COR-L47 (cell line): ENCODE measurements around the gene GPR25.
"Not testable (repeated sequence)": the region's sequence is repeated elsewhere in the genome, so short reads cannot be mapped to it uniquely, and the experiment has no call there.

ENCODE experiments used
- DNase-seq: peaks from one replicate; lab custom pipeline; 2025; lab: John Stamatoyannopoulos, UW

The GPR25 gene

DNA sequence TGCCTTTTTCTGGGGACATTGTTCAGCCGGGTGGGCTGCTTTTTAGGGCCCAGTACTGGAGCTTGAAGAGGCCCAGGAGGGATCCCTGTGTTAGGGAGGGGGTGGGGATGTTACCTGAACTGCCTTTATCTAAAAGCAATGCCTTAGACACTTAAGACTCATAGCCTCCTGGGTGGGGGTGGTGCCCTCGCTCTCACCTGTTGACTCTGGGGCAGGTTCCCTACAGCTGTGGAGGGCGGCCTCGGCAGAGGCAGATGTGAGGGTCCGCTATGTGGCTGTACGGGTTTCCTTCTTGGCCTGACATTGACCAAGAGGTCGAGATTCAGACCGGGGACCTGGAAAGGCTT, 22.6 kb downstream of the GPR25 start:
- DNase-seq: no peak

DNA sequence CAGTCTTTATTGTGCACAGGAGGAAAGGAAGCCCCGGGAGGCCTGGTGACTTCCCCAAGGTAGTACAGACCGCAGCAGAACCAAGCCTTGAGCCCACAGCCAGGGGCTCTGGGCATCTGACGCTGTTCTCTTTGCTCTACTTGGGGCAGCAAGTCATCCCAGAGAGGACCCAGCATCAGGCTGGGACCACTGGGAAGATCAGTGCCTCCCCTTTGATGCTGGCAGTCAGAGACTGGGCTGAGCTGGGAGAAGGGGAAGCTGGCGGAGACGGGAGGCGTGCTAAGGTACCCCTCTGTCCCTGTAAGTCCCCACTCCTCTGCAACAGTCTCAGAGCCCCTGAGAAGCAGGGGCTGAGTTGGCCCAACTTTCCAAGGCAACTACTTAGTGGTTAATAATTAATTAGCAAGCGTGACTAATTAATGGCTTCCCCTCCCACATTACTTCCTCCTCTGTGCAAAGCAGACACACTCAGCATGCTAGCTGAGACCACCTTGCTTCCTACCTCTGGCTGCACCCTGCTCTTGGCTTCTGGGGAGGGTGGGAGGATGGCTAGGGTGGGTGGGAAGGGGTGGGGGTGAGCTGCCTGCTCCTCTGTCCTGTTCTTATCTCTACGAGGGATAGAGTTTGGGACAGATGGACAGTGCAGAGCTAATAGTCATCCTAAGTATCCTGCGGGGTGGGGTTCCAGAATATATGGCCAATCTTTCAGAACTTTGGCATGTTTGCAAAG, 23.2 kb downstream of the GPR25 start:
- DNase-seq: no peak

DNA sequence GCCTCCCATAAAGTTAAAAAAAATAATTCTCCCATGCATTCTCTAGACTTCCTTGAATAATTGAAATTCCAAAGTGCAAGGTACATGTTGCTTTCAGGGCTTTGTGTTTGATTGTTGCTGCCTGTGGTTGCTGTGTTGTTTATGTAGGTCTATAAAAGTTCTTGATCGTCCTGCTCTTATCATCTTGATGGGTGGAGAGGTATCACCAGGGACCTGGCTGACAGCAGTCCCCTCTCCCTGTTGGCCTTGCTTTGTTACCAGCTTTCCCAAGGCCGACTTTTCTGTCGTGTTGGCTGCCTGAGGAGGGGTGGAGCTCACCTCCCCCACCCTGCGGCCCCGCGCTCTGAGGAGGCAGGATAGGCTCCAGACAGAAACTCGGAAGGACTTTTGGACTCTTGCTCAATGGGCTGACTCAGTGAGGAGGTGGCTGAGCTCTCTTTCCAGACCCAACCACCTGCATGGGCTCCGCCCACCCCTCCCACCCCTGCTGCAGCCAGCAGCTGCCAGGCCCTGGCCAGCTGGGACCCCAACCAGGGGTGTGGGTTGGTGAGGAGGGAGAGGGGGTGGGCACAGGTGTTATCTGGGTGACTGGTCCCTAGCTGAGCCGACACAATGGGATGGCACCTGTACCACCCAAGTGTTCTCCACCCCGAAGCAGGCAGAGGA, 23.9 kb downstream of the GPR25 start:
- DNase-seq: no peak

DNA sequence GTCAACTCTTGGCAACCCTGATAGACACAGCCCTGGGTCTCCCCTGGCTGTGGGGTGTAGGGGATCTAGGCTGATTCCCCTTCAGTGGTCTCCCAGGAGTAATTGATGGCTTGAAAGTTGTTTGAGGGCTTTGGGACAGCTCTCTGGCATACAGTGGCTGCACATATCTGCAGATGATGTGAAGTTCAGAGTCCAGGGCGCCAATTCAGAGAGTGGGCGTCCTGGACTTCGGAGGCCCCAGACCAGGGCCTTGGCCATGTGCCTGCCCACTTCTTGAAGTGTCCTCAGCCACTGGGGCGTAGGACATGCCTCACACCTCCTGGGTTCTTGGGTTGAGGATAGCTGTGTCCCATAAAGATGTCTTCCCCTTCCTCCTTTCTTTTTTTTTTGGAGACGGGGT, 24.5 kb downstream of the GPR25 start:
- DNase-seq: no peak

DNA sequence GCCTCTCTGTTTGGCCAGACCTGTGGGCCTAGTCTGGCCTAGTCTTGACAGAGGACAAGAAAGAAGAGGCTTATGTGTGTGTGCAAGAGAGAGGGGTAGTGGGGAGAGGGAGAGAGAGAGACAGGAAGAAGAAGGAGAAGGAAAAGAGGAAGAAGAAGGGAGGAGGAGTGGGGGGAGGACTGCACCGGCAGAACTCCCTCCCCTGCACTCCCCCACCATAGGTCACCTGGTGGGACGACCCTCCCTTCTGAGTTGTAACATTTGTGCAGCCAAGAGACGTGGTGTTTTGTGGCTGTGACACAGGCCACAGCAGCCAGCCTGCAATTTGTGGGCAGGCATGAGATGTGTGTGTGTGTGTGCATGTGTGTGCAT, 26.2 kb downstream of the GPR25 start:
- no peak for DNase-seq

DNA sequence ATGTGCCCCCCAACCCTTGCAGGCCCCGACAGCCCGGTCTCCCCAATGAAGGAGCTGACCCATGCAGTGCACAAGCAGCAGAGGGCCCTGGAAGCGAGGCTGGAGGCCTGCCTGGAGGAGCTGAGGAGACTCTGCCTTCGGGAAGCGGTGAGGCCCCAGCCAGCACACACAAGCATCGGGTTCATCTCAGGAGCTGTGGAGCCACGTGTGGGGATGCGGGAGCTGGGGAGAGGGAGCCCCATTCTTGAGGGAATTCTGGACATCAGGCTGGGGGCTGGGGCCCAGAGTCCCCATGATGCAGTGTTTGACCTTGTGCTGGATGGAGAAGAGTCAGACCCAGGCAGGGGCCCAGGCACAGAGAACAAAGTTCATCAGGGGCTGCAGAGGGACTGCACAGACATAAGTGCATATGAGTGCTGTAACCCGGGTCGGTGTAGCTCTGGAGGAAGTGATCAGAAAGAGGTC, 26.7 kb downstream of the GPR25 start:
- no peak for DNase-seq

DNA sequence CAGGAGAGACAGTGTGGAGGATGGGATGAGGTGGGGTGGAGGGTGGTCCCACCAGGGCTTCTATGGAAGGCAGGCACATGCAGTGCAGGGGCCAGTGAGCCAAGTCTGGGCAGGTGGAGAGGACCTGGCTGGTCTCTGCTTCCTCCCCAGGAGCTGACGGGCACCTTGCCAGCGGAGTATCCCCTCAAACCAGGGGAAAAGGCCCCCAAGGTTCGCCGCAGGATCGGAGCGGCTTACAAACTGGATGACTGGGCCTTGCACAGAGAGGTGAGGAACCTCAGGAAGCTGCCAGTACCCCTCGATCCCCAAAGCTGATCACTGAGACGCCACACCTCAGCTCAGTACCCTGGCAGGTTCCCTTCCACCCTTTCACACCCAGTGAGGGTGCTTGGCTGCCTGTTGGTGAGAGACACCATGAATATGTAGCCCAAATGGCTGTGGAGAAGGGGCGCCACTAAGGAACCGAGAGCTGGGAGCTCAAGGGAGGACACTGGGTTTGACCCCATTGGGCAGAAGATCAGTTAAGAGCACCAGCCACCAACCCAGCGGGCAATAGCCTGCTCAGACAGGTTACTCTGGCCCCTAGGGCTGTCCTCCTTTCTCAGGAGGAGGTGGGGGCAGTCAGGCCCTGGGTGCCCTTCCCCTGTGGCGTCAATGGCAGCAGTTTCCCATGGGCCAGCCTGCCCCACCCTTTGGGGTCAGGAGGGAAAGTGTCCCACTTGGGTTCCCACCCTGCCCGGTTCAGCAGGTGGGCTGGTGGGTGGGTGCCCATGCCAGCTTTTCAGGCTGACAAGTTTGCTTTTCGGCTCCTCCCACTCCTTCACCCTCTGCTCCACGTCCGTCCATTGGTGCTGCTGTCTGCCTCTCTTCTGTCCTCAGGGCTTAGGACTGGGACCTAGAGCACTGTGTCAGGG, 27.4 kb downstream of the GPR25 start:
- DNase-seq: no peak

DNA sequence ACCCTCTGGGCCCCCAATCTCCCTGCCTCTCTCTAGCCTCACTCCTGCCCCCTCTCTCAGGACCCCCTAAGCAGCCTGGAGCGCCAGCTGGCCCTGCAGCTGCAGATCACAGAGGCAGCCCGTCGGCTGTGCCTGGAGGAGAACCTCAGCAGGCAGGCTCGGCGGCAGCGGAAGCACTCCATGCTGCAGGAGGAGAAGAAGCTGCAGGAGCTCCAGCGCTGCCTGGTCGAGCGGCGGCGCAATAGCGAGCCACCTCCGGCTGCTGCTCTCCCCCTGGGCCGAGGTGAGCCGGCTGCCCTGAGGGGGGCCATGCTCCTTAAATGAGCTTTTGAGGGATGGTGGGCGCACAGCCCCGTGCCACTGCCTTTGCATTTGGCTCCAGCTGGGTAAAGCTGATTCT, 28.1 kb downstream of the GPR25 start:
- no peak for DNase-seq

DNA sequence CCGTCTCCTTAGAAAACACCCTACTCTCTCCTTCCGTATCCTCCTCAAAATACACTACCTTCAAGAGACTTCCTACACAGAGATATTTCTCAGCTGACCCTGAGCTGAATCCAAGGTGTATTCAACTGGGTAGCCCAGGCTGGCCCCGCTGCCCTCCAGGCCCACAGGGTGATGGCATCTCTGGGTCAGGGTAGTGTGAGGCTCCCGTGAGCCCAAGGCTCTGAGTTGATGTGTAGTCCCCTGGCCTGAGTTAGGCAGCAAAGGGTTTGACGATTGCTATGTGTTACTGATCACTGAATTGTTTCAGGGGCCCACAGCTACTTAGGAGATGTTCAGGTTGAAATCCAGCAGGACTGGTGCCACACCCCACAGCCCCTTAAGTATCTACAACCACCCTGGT, 28.6 kb downstream of the GPR25 start:
- DNase-seq: no peak

DNA sequence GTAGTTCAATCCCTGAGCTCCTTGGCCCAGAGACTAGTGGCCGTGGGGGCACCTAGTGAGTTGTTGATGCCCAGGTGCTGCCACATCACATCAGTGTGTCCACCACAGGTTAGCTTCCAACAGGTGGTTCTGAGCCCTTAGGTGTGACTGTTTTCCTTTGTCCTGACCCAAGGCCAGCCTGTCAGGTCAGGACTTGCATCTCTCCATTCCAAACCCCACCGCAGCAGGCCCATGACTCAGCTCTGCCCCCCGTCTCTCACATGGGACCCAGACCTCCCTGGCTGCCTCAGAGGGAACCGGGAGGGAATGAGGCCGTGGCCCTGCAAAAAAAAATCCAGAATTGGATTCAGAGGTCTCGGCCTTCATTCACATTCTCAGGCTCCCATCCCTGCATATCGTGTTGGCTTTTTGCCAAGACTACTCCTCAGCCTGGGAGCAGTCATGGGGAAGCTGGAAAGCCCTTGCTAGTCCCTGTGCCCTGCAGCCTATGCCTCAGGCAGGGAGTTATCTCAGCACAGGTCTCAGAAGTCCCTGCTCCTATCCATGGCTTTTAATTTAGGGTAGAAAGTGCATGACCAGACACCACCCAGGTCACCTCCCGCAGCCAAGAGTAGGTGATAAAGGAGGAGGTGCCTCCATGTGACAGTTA, 29.1 kb downstream of the GPR25 start:
- no peak for DNase-seq

DNA sequence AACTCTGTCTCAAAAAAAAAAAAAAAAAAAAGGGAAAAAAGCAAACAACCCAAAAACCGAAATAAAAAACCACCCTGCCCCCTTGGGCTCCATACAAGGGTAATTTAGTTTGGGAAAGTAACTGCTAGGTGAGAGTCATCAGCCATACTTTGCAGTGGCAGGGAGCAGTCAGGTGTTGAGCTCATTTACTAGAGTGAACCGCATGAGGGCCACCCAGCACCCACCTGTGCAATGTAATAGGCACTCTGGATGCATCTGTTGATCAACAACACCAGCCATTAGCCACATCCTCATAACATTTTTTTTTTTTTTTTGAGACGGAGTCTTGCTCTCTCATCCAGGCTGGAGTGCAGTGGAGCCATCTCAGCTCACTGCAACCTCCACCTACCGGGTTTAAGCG, 31.0 kb downstream of the GPR25 start:
- no peak for DNase-seq

DNA sequence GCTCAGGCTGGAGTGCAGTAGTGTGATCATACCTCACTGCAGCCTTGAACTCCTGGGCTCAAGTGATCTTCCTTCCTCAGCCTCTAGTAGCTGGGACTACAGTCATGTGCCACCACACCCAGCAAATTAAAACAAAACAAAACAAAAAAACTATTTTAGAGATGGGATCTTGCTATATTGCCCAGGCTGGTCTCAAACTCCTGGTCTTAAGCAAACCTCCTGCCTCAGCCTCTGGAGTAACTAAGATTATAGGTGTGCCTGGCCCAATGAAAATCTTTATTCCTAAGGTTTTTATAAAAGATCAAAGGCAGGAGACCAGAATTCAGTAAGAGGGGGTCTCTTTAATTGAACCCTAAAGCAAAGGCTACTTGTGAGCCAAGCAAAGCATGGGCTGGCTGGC, 32.0 kb downstream of the GPR25 start:
- no peak for DNase-seq

DNA sequence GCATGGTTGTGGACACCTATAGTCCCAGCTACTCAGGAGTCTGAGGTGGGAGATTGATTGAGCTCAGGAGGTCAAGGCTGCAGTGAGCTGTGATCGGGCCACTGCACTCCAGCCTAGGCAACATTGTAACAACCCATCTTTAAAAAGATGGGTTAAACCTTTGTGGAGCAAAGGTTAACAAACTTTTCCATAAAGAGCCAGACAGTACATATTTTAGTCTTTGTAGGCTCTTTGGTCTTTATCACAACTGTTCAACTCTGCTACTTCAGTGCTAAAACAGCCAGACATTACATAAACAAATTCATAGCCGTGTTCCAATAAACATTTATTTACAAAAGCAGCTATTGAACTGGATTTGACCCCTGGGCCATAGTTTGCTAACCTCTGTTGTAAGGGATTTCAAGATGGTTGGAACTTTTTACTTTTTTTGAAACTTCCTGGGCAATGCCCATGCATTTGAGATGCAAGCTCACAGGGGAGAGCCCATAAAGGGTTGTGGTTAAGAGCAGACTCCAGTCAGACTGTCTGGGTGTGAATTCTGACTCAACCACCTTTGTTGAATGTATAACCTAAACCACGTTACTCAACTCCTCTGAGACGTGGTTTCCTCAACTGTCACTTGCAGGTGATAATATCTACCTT, 32.8 kb downstream of the GPR25 start:
- no peak for DNase-seq

DNA sequence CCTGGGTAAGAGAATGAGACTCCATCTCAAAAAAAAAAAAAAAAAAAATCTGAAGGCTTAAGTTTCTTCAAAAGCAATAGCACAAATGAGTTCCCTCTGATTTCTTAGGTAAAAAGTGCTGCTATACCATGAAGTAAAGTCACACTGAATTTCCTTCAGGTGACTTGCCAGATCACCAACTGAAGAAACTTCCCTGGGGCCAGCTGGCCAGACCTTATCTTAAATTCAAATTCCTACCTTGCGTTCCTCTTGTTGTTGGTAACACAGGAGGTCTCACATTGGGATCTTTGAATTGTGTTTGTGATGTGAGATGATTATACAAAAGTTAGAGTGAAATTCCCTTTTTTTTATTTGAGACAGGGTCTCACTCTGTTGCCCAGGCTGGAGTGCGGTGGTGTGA, 33.7 kb downstream of the GPR25 start:
- DNase-seq: no peak

DNA sequence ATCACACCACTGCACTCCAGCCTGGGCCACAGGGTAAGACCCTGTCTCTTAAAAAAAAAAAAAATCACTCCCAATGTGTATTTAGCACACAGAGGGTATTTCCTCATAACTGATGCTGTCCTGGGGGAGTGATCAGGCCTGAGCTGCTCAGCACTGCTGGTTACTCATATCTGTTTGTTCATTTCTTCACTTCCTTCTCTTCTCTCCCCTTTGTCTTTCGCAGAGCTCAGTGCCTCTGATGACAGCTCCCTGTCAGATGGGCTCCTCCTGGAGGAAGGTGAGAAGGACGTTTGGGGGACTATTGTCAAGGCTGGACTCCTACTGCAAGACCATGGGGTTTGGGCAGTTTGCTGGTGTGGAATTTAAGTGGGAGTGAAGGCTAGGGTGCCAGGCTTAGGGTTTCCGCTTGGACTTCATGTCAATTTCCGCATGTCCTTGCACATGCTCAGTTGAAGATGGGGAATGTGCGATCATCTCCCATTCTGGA, 34.9 kb downstream of the GPR25 start:
- no peak for DNase-seq

DNA sequence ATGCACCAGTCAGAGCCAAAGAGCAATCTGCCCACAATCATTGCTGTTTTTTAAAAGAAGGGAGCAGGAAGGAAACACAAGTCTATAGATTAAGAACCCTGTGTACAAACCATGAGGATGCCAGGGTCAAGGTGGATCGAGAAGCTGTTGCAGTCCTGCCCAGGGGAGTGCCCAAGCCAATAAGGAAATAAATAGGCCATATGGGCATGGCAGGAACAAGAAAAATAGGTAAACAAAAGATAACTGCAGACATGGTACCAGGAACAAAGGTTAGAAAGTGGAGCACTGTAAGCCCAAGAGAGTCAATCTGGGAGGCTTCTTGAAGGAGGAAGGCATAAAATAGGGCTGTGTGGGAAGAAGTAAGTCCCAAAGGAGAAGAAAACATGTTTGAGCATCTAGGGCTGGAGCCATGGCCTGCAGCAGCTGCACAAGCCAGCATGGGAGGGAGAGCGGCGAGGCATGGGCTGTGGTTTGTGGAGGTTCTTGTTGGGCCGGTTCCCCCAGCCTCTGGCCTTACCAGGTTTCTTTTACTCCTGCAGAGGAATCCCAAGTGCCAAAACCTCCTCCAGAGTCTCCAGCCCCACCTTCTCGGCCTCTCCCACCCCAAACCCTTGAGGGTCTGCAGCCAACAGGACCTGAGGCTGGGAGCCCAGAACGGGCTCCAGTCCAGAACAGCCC, 35.5 kb downstream of the GPR25 start:
- no peak for DNase-seq

DNA sequence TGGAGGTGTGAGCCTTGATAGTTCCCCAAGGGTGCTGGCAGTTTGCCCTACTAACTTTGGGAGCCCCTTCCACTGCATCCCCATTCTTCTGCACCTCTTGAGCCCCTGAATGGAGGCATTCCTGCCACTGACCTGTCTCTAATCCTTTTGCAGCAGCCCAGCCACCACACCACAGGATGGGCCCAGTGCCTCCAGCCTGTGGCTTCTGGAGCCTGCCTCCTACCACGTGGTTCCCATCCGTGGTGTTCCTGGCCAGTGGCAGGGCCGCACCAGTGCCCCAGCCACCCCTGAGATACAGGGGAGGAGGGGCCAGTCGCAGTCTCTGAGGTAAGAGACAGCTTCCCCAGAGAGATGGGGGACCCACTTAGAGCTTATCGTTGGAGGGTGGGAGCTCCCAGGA, 36.3 kb downstream of the GPR25 start:
- DNase-seq: no peak

DNA sequence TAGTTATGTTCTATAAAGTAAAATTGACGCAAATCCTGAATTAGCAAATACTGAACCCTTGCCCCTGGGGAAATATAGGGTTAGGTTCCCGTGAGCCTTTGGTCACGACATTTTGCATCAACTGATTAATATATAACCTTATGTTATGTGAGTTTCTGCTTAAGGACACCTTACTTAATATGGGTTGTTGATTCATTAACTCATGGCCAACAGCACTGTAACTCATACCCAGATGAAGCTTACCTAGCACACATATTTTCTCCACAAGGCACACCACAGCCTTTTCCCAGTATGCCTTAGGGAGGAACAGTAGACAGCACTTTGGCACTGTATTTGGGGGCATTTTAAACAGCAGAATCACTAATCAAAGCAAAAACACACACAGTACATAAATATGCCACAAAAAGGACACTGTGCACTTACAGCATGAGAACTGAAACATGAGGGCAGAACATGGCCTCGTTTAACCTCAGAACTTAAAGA, 37.0 kb downstream of the GPR25 start:
- no peak for DNase-seq

DNA sequence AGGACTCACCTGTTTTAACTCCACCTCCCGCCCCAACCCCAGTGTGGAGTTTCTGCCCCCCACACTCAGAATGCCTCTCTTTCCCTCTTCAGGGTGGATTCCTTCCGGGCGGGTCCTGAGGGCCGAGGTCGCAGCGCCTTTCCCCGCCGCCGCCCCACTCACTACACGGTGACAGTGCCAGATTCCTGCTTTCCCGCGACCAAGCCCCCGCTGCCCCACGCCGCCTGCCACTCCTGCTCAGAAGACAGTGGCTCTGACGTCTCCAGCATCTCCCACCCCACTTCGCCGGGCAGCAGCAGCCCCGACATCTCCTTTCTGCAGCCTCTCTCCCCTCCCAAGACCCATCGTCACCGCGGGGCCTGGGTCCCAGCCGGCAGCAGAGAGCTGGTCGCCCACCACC, 38.6 kb downstream of the GPR25 start:
- no peak for DNase-seq

DNA sequence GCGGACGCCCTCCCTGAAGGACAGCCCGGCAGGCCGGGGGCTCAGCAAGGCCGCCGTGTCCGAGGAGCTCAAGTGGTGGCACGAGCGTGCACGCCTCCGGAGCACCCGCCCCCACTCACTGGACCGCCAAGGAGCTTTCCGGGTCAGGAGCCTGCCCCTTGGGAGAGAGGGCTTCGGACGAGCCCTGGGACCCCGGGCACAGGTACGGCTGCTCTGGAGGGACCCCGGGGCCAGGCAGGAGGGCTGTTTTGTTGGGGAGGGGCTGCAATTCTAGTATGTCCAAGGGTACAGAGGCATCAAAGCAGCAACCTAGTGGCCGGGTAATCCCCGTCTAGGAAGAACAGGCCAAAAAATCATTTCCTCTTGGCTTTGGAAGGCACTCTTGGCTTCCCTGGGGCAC, 39.2 kb downstream of the GPR25 start:
- not testable (repeated sequence) for DNase-seq
